T-helper 1 cell treated with Interleukin-12 subunit alpha and Interleukin-12 subunit beta and Interleukin-4 antibody, amounts not matched to agents 30 ng/mL and 1 ng/mL, for 36 hours (primary cell): ENCODE measurements around the gene SLC30A2. TPM values are rescaled to one million over a fixed set of nuclear protein-coding genes. Genes with fewer than 3 reads are reported as not detected.

ENCODE experiments used
- intact Hi-C: fragments of 100-400 bp; cut with micrococcal nuclease; formaldehyde crosslinking; loops from one replicate; pipeline ENCODE4 v1.15.1; 2024
- total RNA-seq: library from RNA; stranded (reverse); gene quantifications from 2 replicates; pipeline ENCODE4 v1.2.3, GENCODE V29; 2022

Gene SLC30A2
- total RNA-seq, 1 donor from 2014 or later = not detected

DNA sequence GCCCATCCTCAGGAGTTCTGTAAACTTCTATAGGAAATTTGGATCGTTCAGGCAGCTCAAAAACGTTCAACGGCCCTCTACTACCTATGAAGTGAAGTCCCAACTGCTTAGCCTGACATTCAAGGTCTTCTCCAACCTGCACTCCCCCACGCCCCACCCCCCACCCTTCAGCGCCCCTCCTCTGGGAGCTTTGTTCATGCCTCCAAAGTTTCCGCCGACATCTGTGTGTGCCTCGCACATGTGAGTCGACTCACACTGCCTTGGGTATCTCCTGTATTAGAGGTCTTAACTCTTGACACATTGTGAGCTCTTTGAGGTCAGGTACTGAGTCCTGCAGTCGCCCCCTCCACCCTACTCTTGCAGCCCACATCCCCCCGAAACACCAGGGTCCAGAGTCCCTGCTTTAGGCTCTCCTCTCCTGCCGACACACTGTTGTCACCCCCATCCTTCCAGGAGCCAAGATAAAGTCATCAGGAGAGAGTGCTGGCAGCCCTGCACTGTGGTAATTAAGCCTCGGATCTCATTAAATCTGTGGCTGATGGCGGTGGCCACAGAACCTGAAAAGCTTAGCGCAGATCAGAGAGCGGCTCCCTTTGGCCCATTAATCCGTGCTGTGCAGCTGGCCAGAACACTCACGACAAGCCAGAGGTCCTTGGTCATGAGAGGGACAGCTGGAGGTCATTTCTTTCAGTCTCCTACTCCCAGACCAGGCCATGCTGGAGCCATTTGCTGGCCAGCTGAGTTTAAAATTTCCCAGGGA is 46.7 kb downstream of the SLC30A2 start:
- intact Hi-C loops = loop anchor here (2.0 kb wide), 1 partner anchor 568 kb away; the partner anchor contains the start of gene MACO1

DNA sequence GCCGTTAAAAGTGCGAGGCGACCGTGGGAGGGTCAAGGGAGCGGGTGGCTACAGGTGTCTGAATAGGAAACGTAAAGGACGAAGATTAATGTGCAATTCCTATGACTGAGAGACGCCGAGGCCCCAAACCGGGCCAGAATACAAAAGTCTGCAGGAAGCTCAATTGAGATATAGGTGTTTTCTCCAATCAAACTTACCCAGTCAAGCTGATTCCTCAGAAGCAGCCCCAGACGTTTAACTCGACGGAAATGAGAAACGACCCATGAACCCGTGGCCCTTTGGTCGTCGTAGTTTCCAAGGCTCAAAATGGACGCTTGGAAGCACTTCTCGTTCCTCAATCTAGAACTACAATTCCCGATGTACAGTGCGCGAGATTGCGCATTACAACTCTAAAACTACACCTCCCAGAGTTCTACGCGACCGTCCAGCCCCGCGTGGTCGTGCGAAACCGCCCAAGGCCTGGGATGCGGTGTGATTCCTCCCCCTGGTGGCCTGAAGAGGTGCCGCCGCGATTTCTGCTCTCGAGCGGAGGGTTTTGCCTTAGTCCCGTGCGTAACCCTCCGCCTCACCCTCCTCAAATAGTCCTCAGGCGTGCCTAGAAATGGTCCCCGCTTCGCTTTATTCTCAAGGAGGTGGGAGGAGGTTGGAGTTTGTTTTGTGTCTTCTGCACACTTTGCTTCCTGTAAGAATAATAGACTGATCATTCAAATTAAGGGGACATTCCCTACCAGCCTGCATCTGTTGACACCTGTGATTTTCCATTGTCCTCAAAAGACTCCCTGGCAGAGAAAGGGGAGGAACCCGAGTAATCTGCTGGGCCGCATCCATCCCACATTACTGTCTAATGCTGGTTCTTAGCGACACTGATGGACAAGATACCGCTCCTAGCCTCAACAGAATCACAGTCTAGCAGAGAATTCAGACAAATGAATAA is 47.8 kb downstream of the SLC30A2 start, which contains the start of gene PAFAH2:
TSS of gene PAFAH2 (minus strand) at position 236 of the 934 bp plus-strand sequence. CDS start 7,247 bp downstream, outside the sequence.
- intact Hi-C loops = loop anchor here (1.0 to 2.0 kb wide), 15 partner anchors 8 to 766 kb away; partner anchors contain the start of genes AUNIP, CEP85, MACO1 and RSRP1

DNA sequence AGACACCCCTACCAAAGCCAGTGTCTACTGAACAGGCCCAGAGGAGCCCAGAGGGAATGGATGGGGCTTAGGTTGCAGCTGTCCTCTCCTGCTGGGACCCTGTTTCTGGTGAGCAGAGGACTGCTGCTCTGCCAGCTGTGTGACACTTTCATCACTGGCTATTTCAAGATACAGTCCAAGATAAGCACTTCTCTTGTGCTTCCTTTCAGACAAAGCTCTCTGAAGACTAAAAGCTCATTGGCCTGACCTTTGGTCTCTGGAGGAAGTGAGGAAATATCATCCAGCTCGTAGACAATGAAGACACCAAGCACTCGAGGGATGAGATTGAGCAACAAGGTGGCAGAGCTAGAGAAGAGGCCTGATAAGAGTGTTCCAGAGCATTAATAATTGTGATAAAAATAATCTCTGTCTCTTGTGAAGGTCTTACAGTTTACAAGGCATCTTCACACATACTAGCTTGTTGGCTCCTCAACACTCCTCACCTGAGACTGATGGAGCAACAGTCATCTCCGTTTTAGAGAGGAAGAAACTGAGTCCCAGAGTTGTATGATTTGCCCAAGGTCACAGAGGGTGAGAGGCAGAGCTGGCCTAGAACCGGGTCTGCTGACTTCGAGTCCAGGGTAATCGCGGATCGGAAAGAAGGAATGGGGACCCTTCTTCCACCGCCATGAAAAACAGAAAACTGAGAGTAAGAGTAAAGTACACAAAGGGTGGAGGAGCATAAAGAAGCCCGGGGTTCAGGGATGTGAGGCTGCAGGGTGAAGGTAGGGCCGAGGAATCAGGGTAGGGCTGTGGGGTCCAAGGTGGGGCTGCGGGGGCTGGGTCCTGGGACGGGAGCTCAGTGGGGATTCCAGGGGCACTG is 48.7 kb downstream of the SLC30A2 start:
- intact Hi-C loops = loop anchor here (1.0 kb wide), 1 partner anchor 26 kb away; no protein-coding TSS in a partner anchor

DNA sequence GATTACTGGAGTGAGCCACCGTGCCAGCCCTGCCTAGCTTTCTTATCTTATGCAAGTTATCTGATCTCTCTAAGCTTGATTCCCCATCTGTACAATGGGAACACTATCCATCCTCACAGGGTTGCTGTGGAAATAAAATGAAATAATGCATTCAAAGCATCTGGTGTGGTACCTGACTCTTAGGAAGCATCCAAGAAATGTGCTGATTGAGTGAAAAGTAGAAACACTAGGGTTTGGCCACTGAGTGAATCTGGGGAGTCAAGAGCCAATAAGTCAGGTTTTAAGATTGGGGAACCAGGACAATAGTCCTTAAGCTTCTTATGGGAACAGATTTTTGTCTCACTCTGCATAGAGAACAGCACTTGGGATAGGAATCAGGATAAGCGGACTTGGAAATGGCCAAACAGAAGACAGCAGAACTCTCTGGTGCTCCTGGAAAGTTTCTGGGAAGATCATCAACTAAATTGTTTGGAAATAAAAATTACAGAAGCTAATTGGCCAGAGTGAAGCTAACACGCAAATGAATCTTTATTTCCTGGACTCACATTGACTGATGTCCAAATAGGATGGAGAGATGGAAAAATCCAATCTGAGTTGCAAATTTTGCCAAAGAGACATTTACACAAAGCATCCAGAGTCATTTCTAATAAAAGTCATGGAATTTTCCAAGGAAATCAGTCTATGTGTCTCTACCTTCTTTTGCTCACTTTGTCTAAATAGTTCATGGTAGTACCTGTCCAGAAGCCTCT is 51.3 kb downstream of the SLC30A2 start:
- intact Hi-C loops = no loop called here

DNA sequence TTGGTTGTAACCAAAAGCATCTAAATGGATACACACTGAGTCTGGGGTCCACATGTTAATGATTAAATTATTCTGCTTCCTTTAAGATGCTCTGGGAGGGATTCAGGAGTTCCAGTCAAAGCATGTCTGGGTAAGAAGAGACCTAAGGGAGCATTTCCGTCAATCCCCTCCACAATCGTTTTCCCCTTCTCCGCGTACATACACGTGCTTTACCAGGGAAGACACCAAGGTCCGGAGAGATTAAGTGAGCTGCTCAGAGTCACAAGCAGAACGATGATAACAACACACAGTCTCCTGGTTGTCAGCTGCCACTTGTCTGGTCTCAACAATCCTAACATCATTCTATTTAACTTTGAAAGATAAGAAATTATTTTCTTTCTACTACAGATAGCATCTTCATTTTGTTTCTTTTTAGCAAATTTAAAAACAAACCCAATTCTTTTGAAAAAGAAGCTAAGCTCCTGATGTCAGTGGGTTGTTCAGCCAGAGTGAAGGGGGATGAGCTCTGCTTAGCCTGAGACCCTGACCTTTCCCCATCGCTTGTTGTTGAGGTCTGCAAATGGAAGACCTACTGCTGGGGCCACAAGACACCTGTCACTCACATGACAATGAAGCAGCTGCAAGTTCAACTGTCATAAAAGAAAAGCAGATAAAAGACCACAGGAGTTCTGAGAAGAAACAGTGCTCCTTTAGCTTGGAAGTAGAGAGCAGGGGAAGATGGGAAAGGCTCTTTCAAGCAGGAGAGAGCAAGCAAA is 52.5 kb downstream of the SLC30A2 start:
- intact Hi-C loops = no loop called here

DNA sequence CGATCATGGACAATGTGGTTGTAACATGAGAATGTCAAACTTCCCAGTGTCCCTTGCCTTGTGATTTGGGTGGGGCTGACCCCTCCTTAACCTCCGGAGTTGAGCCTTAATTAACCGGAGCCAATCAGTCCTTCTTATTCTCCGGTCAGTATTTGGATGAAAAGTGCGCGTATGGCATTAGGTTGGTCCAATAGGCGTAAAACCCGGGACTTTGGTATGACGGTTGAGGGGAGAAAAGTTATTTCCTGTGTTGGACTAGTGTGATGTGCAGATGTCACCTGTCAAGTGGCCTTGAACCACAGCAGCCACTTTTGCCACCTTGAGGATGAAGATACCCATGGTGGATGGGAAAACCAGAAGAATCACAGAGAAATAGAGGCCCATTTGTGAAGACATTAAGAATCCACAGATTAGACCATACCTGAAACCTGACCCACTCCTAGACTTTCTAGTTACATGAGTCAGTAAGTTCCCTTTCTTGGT is 53.2 kb downstream of the SLC30A2 start:
- intact Hi-C loops = no loop called here

DNA sequence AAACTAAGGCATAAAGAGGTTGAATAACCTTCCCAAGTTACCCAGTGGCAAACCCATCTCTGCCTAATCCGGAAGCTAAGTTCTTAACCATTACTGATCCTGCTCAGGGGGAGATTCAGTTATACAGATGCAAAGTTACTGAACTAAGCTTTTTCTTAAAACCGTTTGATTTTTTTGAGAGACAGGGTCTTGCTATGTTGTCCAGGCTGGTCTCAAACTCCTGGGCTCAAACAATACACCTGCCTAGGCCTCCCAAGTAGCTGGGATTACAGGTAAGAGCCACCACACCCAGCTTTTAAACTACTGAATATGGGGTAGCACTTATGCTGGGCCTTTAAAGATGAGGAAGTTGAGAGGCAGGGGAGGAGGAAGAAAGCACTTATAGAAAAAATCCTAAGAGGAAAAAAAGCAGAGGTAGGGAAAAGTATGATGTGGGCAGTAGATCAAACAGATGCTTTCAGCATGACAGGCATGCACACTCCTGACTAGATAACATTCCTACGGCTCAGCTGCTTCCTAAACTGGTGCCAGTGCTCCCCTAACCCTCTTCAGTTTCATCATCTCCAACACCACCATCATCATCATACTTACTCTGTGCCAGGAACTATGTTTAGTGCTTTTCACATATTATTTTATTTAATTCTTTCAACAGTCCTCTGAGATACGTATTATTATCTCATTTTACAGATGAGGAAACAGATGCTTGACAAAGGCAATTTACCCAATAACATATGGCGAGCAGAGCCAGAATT is 53.8 kb downstream of the SLC30A2 start:
- intact Hi-C loops = no loop called here

DNA sequence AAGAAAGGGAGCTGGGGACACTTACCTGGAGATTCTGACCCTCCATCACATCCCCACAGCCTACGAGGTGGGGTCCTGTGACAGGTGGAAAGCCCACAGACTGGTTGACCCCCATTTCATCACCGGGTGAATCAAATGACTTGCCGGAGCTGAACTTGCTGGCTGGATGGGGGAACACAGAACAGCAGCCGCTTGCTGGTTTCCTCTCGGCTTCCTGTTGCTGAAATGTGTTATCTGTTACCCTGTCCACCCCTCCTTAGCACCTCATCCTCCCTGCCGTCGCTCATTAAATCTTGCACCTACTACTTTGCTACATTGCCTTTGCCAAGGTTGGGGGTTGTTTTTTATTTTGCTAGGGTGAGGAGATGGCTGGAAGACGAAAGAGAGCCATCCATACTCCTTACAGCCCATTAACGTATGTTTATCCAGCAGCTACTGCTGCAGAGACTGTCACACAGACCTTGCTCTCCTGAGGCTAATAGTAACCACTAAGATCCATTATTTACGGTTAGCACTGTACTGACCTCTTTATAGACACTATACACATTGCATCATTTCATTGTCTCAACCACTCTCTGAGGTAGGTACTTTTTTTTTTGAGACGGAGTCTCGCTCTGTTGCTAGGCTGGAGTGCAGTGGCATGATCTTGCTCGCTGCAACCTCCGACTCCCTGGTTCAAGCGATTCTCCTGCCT is 55.1 kb downstream of the SLC30A2 start:
- intact Hi-C loops = loop anchor here (1.0 kb wide), 1 partner anchor 7 kb away; the partner anchor contains the start of gene PAFAH2

DNA sequence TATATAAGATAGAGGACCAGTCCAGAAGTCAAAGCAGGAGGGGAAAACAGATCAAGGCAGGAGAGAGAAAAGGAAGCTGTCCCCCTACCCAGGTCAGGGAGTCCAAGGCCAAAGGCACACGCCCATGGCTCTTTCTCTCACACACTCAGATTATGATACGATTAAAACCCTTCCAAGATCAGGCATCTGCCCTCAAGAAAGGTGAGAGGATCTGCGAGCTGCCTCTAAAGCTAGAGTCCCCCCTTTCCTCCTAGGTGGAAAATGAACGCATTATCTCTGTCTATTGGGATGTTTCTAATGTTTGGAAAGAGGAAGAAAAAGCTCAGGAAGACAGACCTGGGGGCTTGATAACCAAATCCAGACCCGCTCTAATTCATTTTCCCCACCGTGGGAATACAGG is 55.7 kb downstream of the SLC30A2 start:
- intact Hi-C loops = loop anchor here (1.0 kb wide), 1 partner anchor 8 kb away; the partner anchor contains the start of gene PAFAH2

DNA sequence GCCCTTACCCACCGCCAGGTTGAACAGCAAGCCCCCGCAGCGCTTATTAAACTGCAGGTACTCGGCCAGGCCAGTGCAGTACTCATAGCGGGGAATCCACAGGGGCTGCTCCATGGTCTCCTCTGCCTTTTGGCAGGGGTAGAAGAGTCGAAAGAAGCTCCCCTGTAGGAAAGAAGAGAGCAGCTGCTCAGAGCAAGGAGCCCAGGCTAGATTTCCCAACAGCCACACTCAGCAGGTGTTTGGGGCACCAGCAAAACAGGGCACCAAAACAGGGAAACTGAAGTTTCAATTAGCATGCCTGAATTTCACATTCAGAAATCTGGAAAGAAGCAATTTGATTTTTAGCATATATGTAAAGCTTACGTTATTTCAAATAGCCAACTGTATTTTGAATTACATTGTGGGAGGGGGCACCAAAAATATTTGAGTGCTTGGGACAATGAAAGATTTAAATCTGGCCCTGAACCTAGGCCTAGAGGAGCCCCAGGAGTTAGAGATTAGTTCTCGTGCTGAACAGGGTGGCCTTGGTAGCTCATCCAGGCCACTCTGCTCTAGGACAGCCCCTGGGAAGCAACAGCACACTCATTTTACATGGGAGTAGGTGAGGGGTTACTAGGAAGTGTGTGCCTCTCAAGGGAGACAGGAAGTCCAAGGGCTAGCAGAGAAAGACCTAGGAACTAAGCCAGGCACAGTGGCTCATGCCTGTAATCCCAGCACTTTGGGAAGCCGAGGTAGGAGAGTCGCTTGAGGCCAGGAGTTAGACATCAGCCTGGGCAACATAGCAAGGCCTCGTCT is 56.3 kb downstream of the SLC30A2 start:
- intact Hi-C loops = loop anchor here (1.0 kb wide), 1 partner anchor 9 kb away; the partner anchor contains the start of gene PAFAH2

DNA sequence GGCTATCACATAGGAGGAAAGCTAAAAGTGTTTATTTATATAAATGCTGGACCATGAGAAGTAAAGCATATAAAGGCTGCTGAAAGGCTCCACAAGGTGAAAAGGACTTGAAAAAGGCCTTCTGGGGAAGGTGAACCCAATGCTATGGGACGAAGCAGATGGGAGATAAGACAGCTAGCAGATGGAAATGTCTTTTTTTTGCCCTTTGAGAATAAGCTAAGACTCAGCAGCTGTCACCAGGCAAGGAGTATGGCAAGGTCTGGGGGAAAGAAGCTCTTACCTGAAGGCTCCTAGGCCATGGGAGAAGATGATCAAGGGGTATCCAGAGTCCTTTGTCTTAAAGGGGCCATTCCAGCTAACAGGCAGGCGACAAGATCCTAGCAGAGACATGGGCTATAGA is 58.0 kb downstream of the SLC30A2 start:
- intact Hi-C loops = no loop called here

Other genes starting within 250 kb of the SLC30A2 start
- 8.2 and 10.2 TPM in 2 replicates for gene SELENON, start 245.9 kb downstream of the SLC30A2 start, total RNA-seq
- 32.5 and 34.2 TPM in 2 replicates for gene MTFR1L, start 226.2 kb downstream of the SLC30A2 start, total RNA-seq
- 5.5 and 6.5 TPM in 2 replicates for gene AUNIP, start 186.7 kb downstream of the SLC30A2 start, total RNA-seq
- 1.8 TPM in 2 replicates for gene PAQR7, start 170.4 kb downstream of the SLC30A2 start, total RNA-seq
- gene STMN1, start 139.7 kb downstream of the SLC30A2 start, total RNA-seq = 294 and 315 TPM in 2 replicates
- gene PAFAH2, start 48.1 kb downstream of the SLC30A2 start, total RNA-seq = 9.8 and 11.1 TPM in 2 replicates
- gene EXTL1, start 24.3 kb downstream of the SLC30A2 start, total RNA-seq = not detected in 2 replicates
- gene TRIM63, start 21.5 kb upstream of the SLC30A2 start, total RNA-seq = not detected in 2 replicates
- 17.4 and 19.8 TPM in 2 replicates for gene PDIK1L, start 65.7 kb upstream of the SLC30A2 start, total RNA-seq
- not detected in 2 replicates for gene FAM110D, start 113.0 kb upstream of the SLC30A2 start, total RNA-seq
- not detected in 2 replicates for gene C1orf232, start 122.8 kb upstream of the SLC30A2 start, total RNA-seq
- 31.1 and 33.1 TPM in 2 replicates for gene ZNF593, start 123.8 kb upstream of the SLC30A2 start, total RNA-seq
- not detected in 2 replicates for gene ZNF593OS, start 125.7 kb upstream of the SLC30A2 start, total RNA-seq
- gene CNKSR1, start 131.4 kb upstream of the SLC30A2 start, total RNA-seq = 3.9 and 4.8 TPM in 2 replicates
- not detected in 2 replicates for gene CATSPER4, start 144.5 kb upstream of the SLC30A2 start, total RNA-seq
- gene CEP85, start 188.1 kb upstream of the SLC30A2 start, total RNA-seq = 34.8 and 35.6 TPM in 2 replicates
- gene SH3BGRL3, start 234.0 kb upstream of the SLC30A2 start, total RNA-seq = 739 and 749 TPM in 2 replicates